ENCODE data around the gene MUC2.

The MUC2 gene

DNA sequence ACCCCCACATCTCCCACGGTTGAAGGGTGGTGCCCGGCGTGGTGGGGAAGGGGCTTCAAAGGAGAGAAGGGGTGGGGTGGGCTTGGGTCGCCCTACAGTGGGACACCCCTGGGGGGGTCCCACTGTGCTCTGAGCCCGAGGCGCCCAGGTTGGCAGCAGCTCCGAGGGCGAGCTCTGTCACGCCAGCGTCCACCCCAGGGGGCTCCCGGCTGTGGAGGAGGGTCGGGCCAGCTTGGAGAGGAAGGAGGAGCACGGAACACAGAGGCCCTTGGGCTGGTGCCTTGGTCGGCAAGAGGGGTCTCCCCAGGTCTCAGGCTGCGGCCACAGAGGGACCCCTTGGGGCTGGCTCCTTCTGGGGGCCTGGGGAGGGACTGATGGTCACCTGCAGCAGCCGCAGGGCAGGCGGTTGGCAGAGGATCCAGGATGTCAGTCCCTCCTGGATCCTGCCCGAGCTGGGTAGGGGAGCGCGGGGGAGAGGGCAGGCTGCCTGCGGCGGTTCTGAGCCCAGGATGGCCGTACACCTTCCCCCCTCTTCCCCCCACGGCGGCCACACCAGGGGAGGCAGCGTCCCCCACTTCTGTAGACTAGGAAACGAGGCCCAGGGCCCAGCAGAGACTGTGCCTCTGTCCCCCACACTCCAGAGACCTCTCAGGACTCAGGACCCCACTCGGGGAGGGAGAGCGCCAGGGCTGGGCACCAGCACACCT lies 38.9 kb upstream of the MUC2 start:
- H3K4me1 ChIP-seq, result no peaks in the 10 kb centered on the region
- TF ChIP-seq, protein P1, sequence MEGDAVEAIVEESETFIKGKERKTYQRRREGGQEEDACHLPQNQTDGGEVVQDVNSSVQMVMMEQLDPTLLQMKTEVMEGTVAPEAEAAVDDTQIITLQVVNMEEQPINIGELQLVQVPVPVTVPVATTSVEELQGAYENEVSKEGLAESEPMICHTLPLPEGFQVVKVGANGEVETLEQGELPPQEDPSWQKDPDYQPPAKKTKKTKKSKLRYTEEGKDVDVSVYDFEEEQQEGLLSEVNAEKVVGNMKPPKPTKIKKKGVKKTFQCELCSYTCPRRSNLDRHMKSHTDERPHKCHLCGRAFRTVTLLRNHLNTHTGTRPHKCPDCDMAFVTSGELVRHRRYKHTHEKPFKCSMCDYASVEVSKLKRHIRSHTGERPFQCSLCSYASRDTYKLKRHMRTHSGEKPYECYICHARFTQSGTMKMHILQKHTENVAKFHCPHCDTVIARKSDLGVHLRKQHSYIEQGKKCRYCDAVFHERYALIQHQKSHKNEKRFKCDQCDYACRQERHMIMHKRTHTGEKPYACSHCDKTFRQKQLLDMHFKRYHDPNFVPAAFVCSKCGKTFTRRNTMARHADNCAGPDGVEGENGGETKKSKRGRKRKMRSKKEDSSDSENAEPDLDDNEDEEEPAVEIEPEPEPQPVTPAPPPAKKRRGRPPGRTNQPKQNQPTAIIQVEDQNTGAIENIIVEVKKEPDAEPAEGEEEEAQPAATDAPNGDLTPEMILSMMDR (IDR thresholded peaks at IDR 0.05; ENCODE audit: low read depth, low read length), result no peak
- no peaks in the 10 kb centered on the region for H3K36me3 ChIP-seq
- no peaks in the 10 kb centered on the region for H3K9me3 ChIP-seq
- no peaks in the 10 kb centered on the region for H3K27me3 ChIP-seq
- DNase-seq, result no peak
- no peak overlapping the region for H3K4me3 ChIP-seq (ENCODE audit: low read depth, low read length)

DNA sequence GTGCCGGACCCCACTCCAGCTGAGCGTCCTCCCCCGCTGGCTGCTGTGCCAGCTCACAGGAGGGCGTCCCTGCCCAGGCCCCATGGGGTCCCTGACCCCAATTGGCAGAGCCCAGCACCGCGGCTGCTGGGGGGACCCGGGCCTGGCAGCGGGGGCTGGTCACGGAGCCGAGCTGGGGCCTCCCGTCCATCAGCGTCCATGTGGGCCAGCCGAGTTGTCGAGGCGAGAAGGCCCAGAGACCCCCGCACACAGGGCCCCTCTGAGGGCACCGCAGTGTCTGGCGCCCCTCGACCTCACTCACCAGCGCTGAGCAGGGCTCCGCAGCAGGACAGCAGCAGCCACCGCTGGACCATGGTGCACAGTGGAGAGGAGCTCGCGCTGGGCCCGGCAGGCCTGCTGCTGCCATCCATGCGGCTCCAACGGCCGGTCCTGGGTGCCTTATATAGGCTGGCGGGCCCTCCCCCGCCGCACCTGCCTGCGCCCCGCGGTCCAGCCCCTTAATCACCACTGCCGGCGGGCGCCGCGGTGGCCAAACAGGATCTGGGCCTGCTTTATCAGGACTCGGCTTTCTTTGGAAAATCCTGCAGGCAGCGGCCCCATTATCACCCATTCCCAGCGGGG lies 38.3 kb upstream of the MUC2 start, which contains the start of gene MUC6:
Gene MUC6 (minus strand): TSS at position 416 of the 621 bp plus-strand sequence. CDS start 63 bp downstream, at position 353.
- Histone ChIP-seq H3K4me3 (ENCODE audit: low read depth, low read length) (no peak within 1 kb of the TSS), H3K9me3 (no peaks in the 10 kb centered on the region), H3K36me3 (no peaks in the 10 kb centered on the region), H3K4me1 (no peaks in the 10 kb centered on the region), H3K27me3 (no peaks in the 10 kb centered on the region)
- TF ChIP-seq, protein P1 (IDR thresholded peaks at IDR 0.05; ENCODE audit: low read depth, low read length), result no peak
- peak; percentile 29 for DNase-seq

DNA sequence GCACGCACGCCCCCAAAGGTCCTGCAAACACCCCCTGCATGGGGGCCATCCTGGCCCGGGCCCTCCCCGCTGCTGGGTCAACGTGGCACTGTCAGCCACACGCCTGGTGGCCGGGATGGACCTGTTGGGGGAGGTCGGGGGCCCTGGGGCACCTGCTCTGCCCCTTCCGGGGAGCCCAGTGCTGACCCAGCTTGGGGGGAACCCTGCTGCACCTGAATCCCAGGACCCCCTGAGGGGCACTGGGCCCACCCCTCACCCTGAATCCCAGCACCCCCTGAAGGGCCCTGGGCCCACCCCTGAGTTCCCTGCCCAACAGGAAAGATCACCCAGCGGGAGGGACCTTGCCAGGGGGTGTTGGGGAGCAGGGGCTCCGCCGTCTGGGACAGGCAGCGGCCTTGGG lies 37.7 kb upstream of the MUC2 start:
- Histone ChIP-seq H3K4me3 (ENCODE audit: low read depth, low read length) (no peak overlapping the region), H3K9me3 (no peaks in the 10 kb centered on the region), H3K27me3 (no peaks in the 10 kb centered on the region), H3K36me3 (no peaks in the 10 kb centered on the region), H3K4me1 (no peaks in the 10 kb centered on the region)
- no peak for DNase-seq
- TF ChIP-seq, protein P1 (IDR thresholded peaks at IDR 0.05; ENCODE audit: low read depth, low read length), result no peak

DNA sequence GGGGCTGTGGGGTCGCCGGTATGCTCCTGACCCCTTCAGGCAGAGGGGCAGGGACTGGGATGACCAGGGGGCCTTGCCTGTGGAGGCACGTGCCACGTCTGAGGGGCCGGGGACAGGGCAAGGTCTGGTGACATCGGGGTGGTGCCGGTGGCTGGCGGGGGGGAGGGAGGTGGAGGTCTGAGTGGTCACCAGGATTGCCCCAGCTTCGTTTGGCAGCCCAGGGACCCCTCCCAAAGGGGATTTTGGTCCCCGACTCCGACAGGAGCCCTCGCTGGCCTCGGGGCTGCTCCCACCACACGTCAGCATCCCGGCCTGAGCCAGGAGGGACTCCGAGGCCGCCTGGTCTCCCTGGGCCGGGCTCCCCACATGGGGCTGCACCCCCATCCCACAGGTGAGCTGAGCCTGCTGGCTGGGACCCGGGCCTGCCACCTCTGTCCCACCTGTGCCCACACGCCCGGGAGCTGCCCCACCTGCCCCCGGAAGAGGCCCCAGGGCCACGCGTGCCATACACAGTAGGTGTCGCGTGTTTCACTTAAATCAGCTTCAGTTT lies 37.1 kb upstream of the MUC2 start:
- TF ChIP-seq, protein P1 (IDR thresholded peaks at IDR 0.05; ENCODE audit: low read depth, low read length), result no peak
- DNase-seq, result no peak
- no peaks in the 10 kb centered on the region for H3K27me3 ChIP-seq
- no peaks in the 10 kb centered on the region for H3K4me1 ChIP-seq
- H3K4me3 ChIP-seq (ENCODE audit: low read depth, low read length), result no peak overlapping the region
- no peaks in the 10 kb centered on the region for H3K9me3 ChIP-seq
- H3K36me3 ChIP-seq, result no peaks in the 10 kb centered on the region

DNA sequence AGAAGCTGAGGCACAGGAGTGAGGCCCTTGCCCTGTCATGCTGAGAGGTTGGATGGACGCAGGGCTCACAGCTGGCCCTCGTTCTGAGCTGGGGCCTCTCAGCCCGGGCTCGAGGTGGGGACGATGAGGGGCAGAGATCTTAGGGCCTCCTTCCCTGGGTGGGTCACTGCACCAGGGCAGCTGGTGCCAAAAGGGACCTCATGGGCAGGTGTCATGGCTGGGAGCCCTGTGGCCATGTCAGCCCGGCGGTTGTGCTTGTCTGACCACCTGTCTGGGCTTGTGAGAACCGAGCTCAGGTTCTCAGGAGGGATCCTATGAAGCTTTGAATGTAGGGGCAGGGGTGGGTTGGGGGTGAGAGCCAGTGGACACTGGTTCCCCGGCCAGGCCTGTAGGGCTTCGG lies 36.3 kb upstream of the MUC2 start:
- Histone ChIP-seq H3K27me3 (no peaks in the 10 kb centered on the region), H3K36me3 (no peaks in the 10 kb centered on the region), H3K4me3 (ENCODE audit: low read depth, low read length) (no peak overlapping the region), H3K4me1 (no peaks in the 10 kb centered on the region), H3K9me3 (no peaks in the 10 kb centered on the region)
- no peak for DNase-seq
- TF ChIP-seq, protein P1 (IDR thresholded peaks at IDR 0.05; ENCODE audit: low read depth, low read length), result no peak

DNA sequence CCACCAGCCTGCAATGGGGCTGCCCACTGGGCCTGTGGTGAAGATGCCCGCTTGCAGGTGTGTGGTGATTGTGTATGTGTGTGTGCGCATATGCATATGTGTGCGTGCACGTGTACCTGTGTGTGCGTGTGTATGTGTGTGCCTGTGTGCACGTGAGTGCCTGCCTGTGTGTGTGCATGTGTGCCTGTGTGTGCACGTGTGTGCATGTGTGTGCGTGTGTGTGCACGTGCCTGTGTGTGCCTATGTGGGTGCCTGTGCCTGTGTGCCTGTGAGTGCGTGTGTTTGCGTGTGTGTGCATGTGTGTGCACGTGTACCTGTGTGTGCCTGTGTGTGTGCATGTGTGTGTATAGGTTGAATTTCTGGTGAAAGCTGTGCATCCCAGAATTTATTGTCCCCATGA lies 35.8 kb upstream of the MUC2 start:
- no peaks in the 10 kb centered on the region for H3K36me3 ChIP-seq
- H3K27me3 ChIP-seq, result no peaks in the 10 kb centered on the region
- no peaks in the 10 kb centered on the region for H3K4me1 ChIP-seq
- TF ChIP-seq, protein P1 (IDR thresholded peaks at IDR 0.05; ENCODE audit: low read depth, low read length), result no peak
- H3K9me3 ChIP-seq, result no peaks in the 10 kb centered on the region
- H3K4me3 ChIP-seq (ENCODE audit: low read depth, low read length), result no peak overlapping the region
- DNase-seq, result no peak

All from BE2C (cell line).